H1 (cell line): ENCODE measurements around the gene OR5M11. TPM values are rescaled to one million over a fixed set of nuclear protein-coding genes. Genes with fewer than 3 reads are reported as not detected.

Experiments
- CTCF ChIA-PET: fragments of 300-600 bp; sonication (Branson Sonifier 250); formaldehyde crosslinking; loops from one replicate; lab custom pipeline; 2021; ENCODE audit not compliant: partially characterized antibody; lab: Charles Lee
- POLR2A ChIA-PET: fragments of 300-600 bp; sonication (Branson Sonifier 250); formaldehyde crosslinking; loops from one replicate; lab custom pipeline; 2021; ENCODE audit warnings: inconsistent platforms; ENCODE audit not compliant: partially characterized antibody; lab: Charles Lee
- DNase-seq, 2 experiments: peaks; one replicate each; pipeline versions ENCODE4 v3.0.0 to v3.0.0-alpha.2; 2010 to 2022; ENCODE audit warnings: low spot score in 2 of 2, low read depth in 1 of 2, mixed read lengths in 1 of 2
- FAIRE-seq: peaks from 2 replicates; lab custom pipeline; 2011; peaks lifted over from hg19 to GRCh38; lab: Jason Lieb, UNC
- H2AFZ ChIP-seq: 2 replicates; pipeline ENCODE4 v1.8.1; 2012; ENCODE audit warnings: low read length, inconsistent platforms
- H2AK5ac ChIP-seq: 2 replicates; pipeline ENCODE4 v1.6.1; 2013; ENCODE audit warnings: low read depth, low read length
- H2BK120ac ChIP-seq: replicated peaks from 2 replicates; pipeline ENCODE3; 2013; ENCODE audit warnings: low read depth, low read length, inconsistent platforms
- H2BK12ac ChIP-seq: 2 replicates; pipeline ENCODE4 v1.6.1; 2013; ENCODE audit warnings: low read depth, low read length
- H2BK15ac ChIP-seq: 2 replicates; pipeline ENCODE4 v1.6.1; 2013; ENCODE audit warnings: low read length
- H2BK20ac ChIP-seq: 2 replicates; pipeline ENCODE4 v1.6.1; 2013; ENCODE audit warnings: low read length
- H2BK5ac ChIP-seq: 2 replicates; pipeline ENCODE4 v1.6.1; 2013; ENCODE audit warnings: low read depth, low read length
- H3K14ac ChIP-seq: 2 replicates; pipeline ENCODE4 v1.6.1; 2013; ENCODE audit warnings: inconsistent platforms; ENCODE audit not compliant: insufficient read length
- H3K18ac ChIP-seq: 2 replicates; pipeline ENCODE4 v1.6.1; 2013; ENCODE audit warnings: low read length; ENCODE audit errors: extremely low read depth
- H3K23ac ChIP-seq: 2 replicates; pipeline ENCODE4 v1.6.1; 2013; ENCODE audit warnings: inconsistent platforms; ENCODE audit not compliant: insufficient read length
- H3K23me2 ChIP-seq: 2 replicates; pipeline ENCODE4 v1.6.1; 2013; ENCODE audit warnings: low read depth, low read length
- H3K27ac ChIP-seq: 2 replicates; pipeline ENCODE4 v1.6.1; 2011; ENCODE audit warnings: low read depth, low read length, inconsistent platforms
- H3K27me3 ChIP-seq, 4 experiments: replicated peaks in 1 of 4; 1 replicate in 1 of 4; 2 replicates in 3 of 4; pipeline versions ENCODE4 v1.6.1 to v1.8.1; 2011 to 2013; ENCODE audit warnings: low read length in 3 of 4, mild to moderate bottlenecking in 3 of 4, inconsistent platforms in 2 of 4, mixed read lengths in 2 of 4, moderate library complexity in 1 of 4; ENCODE audit not compliant: control insufficient read depth in 3 of 4, insufficient read depth in 3 of 4; ENCODE audit errors: extremely low read depth in 1 of 4
- H3K36me3 ChIP-seq, 4 experiments: 2 replicates each; pipeline versions ENCODE4 v1.6.1 to v1.8.1; 2011 to 2013; ENCODE audit warnings: mild to moderate bottlenecking in 4 of 4, low read length in 3 of 4, moderate library complexity in 2 of 4, control low read depth in 1 of 4, inconsistent platforms in 1 of 4; ENCODE audit not compliant: insufficient read depth in 4 of 4, control insufficient read depth in 2 of 4
- H3K4ac ChIP-seq: replicated peaks from 2 replicates; pipeline ENCODE3; 2013; ENCODE audit warnings: low read length, low read depth, mixed read lengths, inconsistent platforms; ENCODE audit not compliant: insufficient read length
- H3K4me1 ChIP-seq, 4 experiments: replicated peaks in 1 of 4; 1 replicate in 1 of 4; 2 replicates in 3 of 4; pipeline versions ENCODE4 v1.6.1 to v1.8.1; 2011 to 2013; ENCODE audit warnings: low read length in 3 of 4, inconsistent platforms in 2 of 4, mixed read lengths in 1 of 4; ENCODE audit not compliant: insufficient read depth in 4 of 4, control insufficient read depth in 3 of 4
- H3K4me2 ChIP-seq, 2 experiments: 2 replicates each; pipeline versions ENCODE4 v1.6.1 to v1.8.1; 2011 to 2013; ENCODE audit warnings: low read depth in 2 of 2, low read length in 2 of 2, control low read depth in 1 of 2, inconsistent platforms in 1 of 2, mild to moderate bottlenecking in 1 of 2; ENCODE audit not compliant: insufficient read depth in 1 of 2
- H3K4me3 ChIP-seq, 4 experiments: fragments of 200-600, 300-600 bp in 1 of 4; sonication (generic), shearing (Covaris generic), sonication (Bioruptor Twin) in 1 of 4; 2 replicates each; pipeline versions ENCODE4 v1.5.1 to v1.8.1; 2011 to 2016; ENCODE audit warnings: low read length in 4 of 4, low read depth in 3 of 4, control low read depth in 2 of 4, inconsistent platforms in 2 of 4, mild to moderate bottlenecking in 2 of 4, mixed read lengths in 1 of 4, moderate library complexity in 1 of 4; ENCODE audit not compliant: insufficient read depth in 2 of 4; ENCODE audit errors: extremely low read depth in 1 of 4
- H3K56ac ChIP-seq: replicated peaks from 2 replicates; pipeline ENCODE3; 2013; ENCODE audit warnings: low read depth, mild to moderate bottlenecking, mixed read lengths, low read length, inconsistent platforms; ENCODE audit not compliant: insufficient read length
- H3K79me1 ChIP-seq: 2 replicates; pipeline ENCODE4 v1.6.1; 2013; ENCODE audit warnings: low read depth, low read length, control low read depth
- H3K79me2 ChIP-seq, 2 experiments: 2 replicates each; pipeline versions ENCODE4 v1.6.1 to v1.8.1; 2012 to 2013; ENCODE audit warnings: low read length in 2 of 2, mild to moderate bottlenecking in 2 of 2, inconsistent platforms in 1 of 2; ENCODE audit not compliant: insufficient read depth in 2 of 2, control insufficient read depth in 1 of 2
- H3K9ac ChIP-seq, 4 experiments: replicated peaks in 1 of 4; 1 replicate in 1 of 4; 2 replicates in 3 of 4; pipeline versions ENCODE4 v1.6.1 to v1.8.1; 2011 to 2013; ENCODE audit warnings: low read depth in 3 of 4, low read length in 3 of 4, control low read depth in 2 of 4, mild to moderate bottlenecking in 2 of 4, moderate library complexity in 2 of 4, inconsistent platforms in 1 of 4; ENCODE audit errors: extremely low read depth in 1 of 4
- H3K9me3 ChIP-seq, 2 experiments: 2 replicates each; pipeline versions ENCODE4 v1.6.1 to v1.8.1; 2012 to 2013; ENCODE audit warnings: mild to moderate bottlenecking in 2 of 2, moderate library complexity in 2 of 2, control low read depth in 1 of 2, inconsistent platforms in 1 of 2, low read depth in 1 of 2, low read length in 1 of 2, mixed read lengths in 1 of 2; ENCODE audit not compliant: insufficient read depth in 2 of 2
- H4K20me1 ChIP-seq, 2 experiments: replicated peaks in 1 of 2; 2 replicates each; pipeline versions ENCODE3 to v1.8.1; 2011 to 2013; ENCODE audit warnings: inconsistent platforms in 2 of 2, low read length in 2 of 2, mild to moderate bottlenecking in 1 of 2; ENCODE audit not compliant: insufficient read depth in 2 of 2, control insufficient read depth in 1 of 2
- H4K5ac ChIP-seq: 2 replicates; pipeline ENCODE4 v1.6.1; 2013; ENCODE audit warnings: low read length, low read depth, mixed read lengths, inconsistent platforms; ENCODE audit not compliant: insufficient read length
- H4K8ac ChIP-seq: 2 replicates; pipeline ENCODE4 v1.8.0; 2013; ENCODE audit warnings: mild to moderate bottlenecking, moderate library complexity, low read length, inconsistent platforms; ENCODE audit not compliant: insufficient read depth; ENCODE audit errors: extremely low read depth
- H4K91ac ChIP-seq: replicated peaks from 2 replicates; pipeline ENCODE3; 2013; ENCODE audit warnings: low read length, mixed read lengths, inconsistent platforms; ENCODE audit not compliant: insufficient read length
- CBX5 ChIP-seq: fragments of 300-800, 300-1000 bp; sonication (generic); IDR thresholded peaks from 2 replicates; pipeline ENCODE4 v1.7.1; 2016; ENCODE audit warnings: antibody characterized with exemption, low read length, low read depth
- CBX8 ChIP-seq: fragments of 300-800, 300-1000 bp; sonication (generic); IDR thresholded peaks from 2 replicates; pipeline ENCODE4 v1.7.1; 2016; ENCODE audit warnings: low read depth, low read length, borderline replicate concordance
- CREB1 ChIP-seq: IDR thresholded peaks from 2 replicates; pipeline ENCODE4 v1.6.1; 2012; ENCODE audit warnings: inconsistent platforms
- EP300 ChIP-seq, 2 experiments: IDR thresholded peaks; 1 replicate in 1 of 2; 2 replicates in 1 of 2; pipeline ENCODE4 v1.6.1; 2011 to 2012; ENCODE audit warnings: low read depth in 2 of 2, low read length in 2 of 2, mild to moderate bottlenecking in 2 of 2, borderline replicate concordance in 1 of 2, inconsistent platforms in 1 of 2, moderate library complexity in 1 of 2
- NANOG ChIP-seq: IDR thresholded peaks from 2 replicates; pipeline ENCODE4 v1.6.1; 2011; ENCODE audit warnings: low read length, low read depth, mild to moderate bottlenecking, inconsistent platforms; ENCODE audit not compliant: insufficient read depth, poor library complexity, severe bottlenecking
- SIRT6 ChIP-seq: IDR thresholded peaks from one replicate; pipeline ENCODE4 v1.7.1; 2012; ENCODE audit warnings: low read length, inconsistent platforms
- SP2 ChIP-seq: IDR thresholded peaks from 2 replicates; pipeline ENCODE4 v1.6.1; 2012; ENCODE audit warnings: mild to moderate bottlenecking, low read length, inconsistent platforms
- TCF12 ChIP-seq: IDR thresholded peaks from 2 replicates; pipeline ENCODE4 v1.6.1; 2011; ENCODE audit warnings: low read depth, mild to moderate bottlenecking, low read length
- TEAD4 ChIP-seq: IDR thresholded peaks from 2 replicates; pipeline ENCODE4 v1.6.1; 2012; ENCODE audit warnings: low read depth, low read length, inconsistent platforms, mixed read lengths
- WGBS, 2 experiments: shearing (Covaris generic) in 1 of 2; methylation state at CpG; one replicate each; pipeline versions ENCODE4 v1.1.6 to v1.1.7; 2013 to 2015; ENCODE audit warnings: low lambda C conversion rate in 2 of 2, mixed read lengths in 2 of 2, inconsistent platforms in 1 of 2, low coverage in 1 of 2, missing lambda C conversion rate in 1 of 2; ENCODE audit not compliant: insufficient replicate concordance in 2 of 2, insufficient coverage in 1 of 2, insufficient read length in 1 of 2; ENCODE audit errors: extremely low coverage in 1 of 2, missing lambda C conversion rate in 1 of 2; 5-methylcytosine and 5-hydroxymethylcytosine counted together
- polyA plus RNA-seq, 7 experiments: library from polyadenylated mRNA; depleted of rRNA in 3 of 7; stranded (reverse) in 5 of 7; unstranded in 2 of 7; fragments of >200 nt in 5 of 7; fragments of 200-250 nt in 2 of 7; gene quantifications; 1 replicate in 5 of 7; 2 replicates in 1 of 7; 4 replicates in 1 of 7; pipeline versions ENCODE4 v1.2.1 to v1.2.3, GENCODE V29; 2011 to 2013; ENCODE audit warnings: missing spikeins in 2 of 7, mixed read lengths in 2 of 7
- total RNA-seq: library from RNA; stranded (reverse); fragmentation: NEBNext Ultra II Directional; extraction: Animal tissue kit (Norgen Biotek cat#: 25700); gene quantifications from 2 replicates; pipeline ENCODE4 v1.2.1, GENCODE V29; 2021

The OR5M11 gene
- total and polyA plus RNA-seq, 2 of the 8 experiments (the other 6 are each of a cell fraction or from before 2014, with no cell fraction given): 0.08 TPM; not detected in 1

- Histone ChIP-seq H3K79me1 (no peaks in the 10 kb centered on the region), H3K4me1 (no peaks in the 10 kb centered on the region), H3K9ac (no peak overlapping the region), H2BK5ac (no peak overlapping the region), H3K18ac (no peak overlapping the region), H3K27ac (no peak overlapping the region)
- no peak for TF ChIP-seq CBX5
- TF ChIP-seq SP2: no peak
- TF ChIP-seq CREB1: no peak
- no peak for TF ChIP-seq NANOG
- TF ChIP-seq EP300 (IDR thresholded peaks at IDR 0.05; ENCODE audit: borderline replicate concordance in 1 of 2, low read depth in 2 of 2, low read length in 2 of 2): no peak
- no peak for TF ChIP-seq SIRT6
- TF ChIP-seq CBX8: no peak
- TF ChIP-seq TCF12: no peak
- no peak for TF ChIP-seq TEAD4
- TF ChIP-seq, all 59 proteins: peak for 0
- no peak overlapping the region for H2BK20ac ChIP-seq
- H3K14ac ChIP-seq: no peak overlapping the region
- no peaks in the 10 kb centered on the region for H3K36me3 ChIP-seq
- 95% methylated on average over 2 of the region's 2 CpGs; no CpG with 5 or more reads in 1 of the 2 experiments for WGBS, 2 experiments
- no peak overlapping the region for H3K4me2 ChIP-seq
- H2AK5ac ChIP-seq: no peak overlapping the region
- H3K27me3 ChIP-seq: no peaks in the 10 kb centered on the region
- no peak overlapping the region for H3K4ac ChIP-seq
- no peaks in the 10 kb centered on the region for H3K79me2 ChIP-seq
- no peak overlapping the region for H2BK15ac ChIP-seq
- H3K23me2 ChIP-seq: no peaks in the 10 kb centered on the region
- H4K20me1 ChIP-seq: no peaks in the 10 kb centered on the region
- DNase-seq (no peak), FAIRE-seq (no peak)
- ChIA-PET POLR2A (no interaction called here), CTCF (no interaction called here)
- H2BK12ac ChIP-seq: no peak overlapping the region
- no peak overlapping the region for H4K91ac ChIP-seq
- no peak overlapping the region for H2BK120ac ChIP-seq
- no peaks in the 10 kb centered on the region for H3K9me3 ChIP-seq
- no peak overlapping the region for H3K4me3 ChIP-seq
- no peak overlapping the region for H2AFZ ChIP-seq
- no peak overlapping the region for H3K23ac ChIP-seq
- H3K56ac ChIP-seq: no peak overlapping the region
- H4K8ac ChIP-seq: no peak overlapping the region
- H4K5ac ChIP-seq: no peak overlapping the region
Measured at GRCh38 chr11:56531856-56532255, 11.2 kb downstream of the OR5M11 start.
